HCT116 (cell line): ENCODE measurements around the gene CATSPERD. TPM values are rescaled to one million over a fixed set of nuclear protein-coding genes. Genes with fewer than 3 reads are reported as not detected.

Source experiments
- ATAC-seq: fragments of 200-7000 bp; cut with Tn5 transposase; 2 replicates; pipeline ENCODE4 v1.9.1; 2020; ENCODE audit warnings: mild to moderate bottlenecking, moderate library complexity
- BruUV-seq: library from RNA; stranded (reverse); fragments of 400-500 nt; replicated peaks from 2 replicates; lab custom pipeline; 2021; lab: Mats Ljungman, UMichigan
- CTCF ChIA-PET: fragments of 300-600 bp; sonication (Branson Sonifier 250); formaldehyde crosslinking; loops from one replicate; lab custom pipeline; 2021; ENCODE audit warnings: antibody characterized with exemption; lab: Charles Lee
- POLR2A ChIA-PET: fragments of 300-600, 350-600 bp; sonication (Branson Sonifier 250); formaldehyde crosslinking; loops from one replicate; lab custom pipeline; 2021; ENCODE audit warnings: antibody characterized with exemption; lab: Charles Lee
- RAD21 ChIA-PET, 2 experiments: fragments of 300-600 bp; sonication (Branson Sonifier 250); formaldehyde crosslinking; loops; one replicate each; lab custom pipeline; 2023; ENCODE audit warnings: low total read pairs in 2 of 2; ENCODE audit not compliant: uncharacterized antibody in 2 of 2, unreplicated experiment in 2 of 2, low non-redundant PET in 1 of 2; lab: Charles Lee
- DNase-seq: peaks from one replicate; pipeline ENCODE4 v3.0.0-alpha.2; 2010; ENCODE audit warnings: low read depth, low spot score
- H2AFZ ChIP-seq: fragments of 200-600 bp; shearing (Covaris generic), sonication (generic); 2 replicates; pipeline ENCODE4 v1.6.1; 2017; ENCODE audit warnings: low read depth, mixed run types, mixed read lengths, antibody characterized with exemption, low read length; ENCODE audit not compliant: poor library complexity, severe bottlenecking
- H3K27ac ChIP-seq: 2 replicates; pipeline ENCODE4 v1.5.1; 2012; ENCODE audit warnings: low read depth, low read length
- H3K27me3 ChIP-seq: fragments of 200-600 bp; sonication (generic); 2 replicates; pipeline ENCODE4 v1.6.1; 2016; ENCODE audit warnings: mixed run types, low read length, mixed read lengths; ENCODE audit not compliant: insufficient read depth
- H3K36me3 ChIP-seq, 2 experiments: fragments of 200-500 bp in 1 of 2; fragments of 200-600 bp in 1 of 2; sonication (Bioruptor generic) in 1 of 2; sonication (generic) in 1 of 2; 2 replicates each; pipeline versions ENCODE4 v1.5.1 to v1.6.1; 2014 to 2016; ENCODE audit warnings: low read length in 2 of 2, inconsistent platforms in 1 of 2, mixed read lengths in 1 of 2, mixed run types in 1 of 2; ENCODE audit not compliant: insufficient read depth in 2 of 2, control insufficient read depth in 1 of 2
- H3K4me1 ChIP-seq, 2 experiments: fragments of 200-600 bp in 1 of 2; sonication (generic) in 1 of 2; 2 replicates each; pipeline versions ENCODE4 v1.5.1 to v1.6.1; 2012 to 2017; ENCODE audit warnings: low read length in 2 of 2, inconsistent platforms in 1 of 2, mild to moderate bottlenecking in 1 of 2, mixed read lengths in 1 of 2, mixed run types in 1 of 2, moderate library complexity in 1 of 2; ENCODE audit not compliant: insufficient read depth in 2 of 2, control insufficient read depth in 1 of 2
- H3K4me2 ChIP-seq: fragments of 200-600 bp; sonication (generic); 2 replicates; pipeline ENCODE4 v1.6.1; 2017; ENCODE audit warnings: mixed run types, low read length, mixed read lengths
- H3K4me3 ChIP-seq, 2 experiments: fragments of 200-600 bp in 1 of 2; sonication (generic) in 1 of 2; replicated peaks in 1 of 2; 2 replicates each; pipeline ENCODE4 v1.5.1; 2011 to 2016; ENCODE audit warnings: low read length in 2 of 2, control low read depth in 1 of 2, low read depth in 1 of 2, mild to moderate bottlenecking in 1 of 2, mixed read lengths in 1 of 2, mixed run types in 1 of 2
- H3K79me2 ChIP-seq: fragments of 200-600 bp; sonication (generic); 2 replicates; pipeline ENCODE4 v1.6.1; 2017; ENCODE audit warnings: mild to moderate bottlenecking, mixed run types, low read length, moderate library complexity, mixed read lengths; ENCODE audit not compliant: insufficient read depth
- H3K9ac ChIP-seq: fragments of 200-600 bp; sonication (generic); 2 replicates; pipeline ENCODE4 v1.6.1; 2016; ENCODE audit warnings: low read length, mixed read lengths
- H3K9me2 ChIP-seq: fragments of 200-600 bp; sonication (generic), shearing (Covaris generic); 2 replicates; pipeline ENCODE4 v1.6.1; 2017; ENCODE audit warnings: mixed run types, mild to moderate bottlenecking, moderate library complexity; ENCODE audit not compliant: insufficient read depth
- H3K9me3 ChIP-seq, 2 experiments: fragments of 200-500 bp in 1 of 2; fragments of 200-600 bp in 1 of 2; sonication (Bioruptor generic) in 1 of 2; sonication (generic) in 1 of 2; 2 replicates each; pipeline ENCODE4 v1.6.1; 2014 to 2017; ENCODE audit warnings: low read length in 2 of 2, mixed read lengths in 2 of 2, inconsistent platforms in 1 of 2, low read depth in 1 of 2, mild to moderate bottlenecking in 1 of 2, mixed run types in 1 of 2, moderate library complexity in 1 of 2; ENCODE audit not compliant: control insufficient read depth in 1 of 2, insufficient read depth in 1 of 2
- H4K20me1 ChIP-seq: fragments of 200-600 bp; sonication (generic), shearing (Covaris generic); 2 replicates; pipeline ENCODE4 v1.6.1; 2017; ENCODE audit warnings: mixed run types, mild to moderate bottlenecking, moderate library complexity; ENCODE audit not compliant: insufficient read depth
- EZH2 ChIP-seq: fragments of 200-600 bp; sonication (generic); IDR thresholded peaks from 2 replicates; pipeline ENCODE4 v1.6.1; 2017; ENCODE audit warnings: antibody characterized with exemption, mixed run types
- EZH2phosphoT487 ChIP-seq: fragments of 200-600 bp; IDR thresholded peaks from 2 replicates; pipeline ENCODE4 v1.6.1; 2018; ENCODE audit warnings: antibody characterized with exemption, borderline replicate concordance
- POLR2A ChIP-seq: IDR thresholded peaks from 2 replicates; pipeline ENCODE4 v1.7.0; 2011; ENCODE audit warnings: borderline replicate concordance; ENCODE audit not compliant: insufficient read depth, insufficient read length; ENCODE audit errors: extremely low read depth
- POLR2AphosphoS5 ChIP-seq: IDR thresholded peaks from 2 replicates; pipeline ENCODE4 v1.6.1; 2011; ENCODE audit warnings: mild to moderate bottlenecking, low read depth, low read length, moderate library complexity
- SIN3A ChIP-seq: IDR thresholded peaks from 2 replicates; pipeline ENCODE4 v1.6.1; 2012; ENCODE audit warnings: low read depth
- SP1 ChIP-seq: IDR thresholded peaks from 2 replicates; pipeline ENCODE4 v1.6.1; 2012; ENCODE audit warnings: low read depth
- SRF ChIP-seq: IDR thresholded peaks from 2 replicates; pipeline ENCODE4 v1.6.1; 2012; ENCODE audit warnings: low read depth
- YY1 ChIP-seq: IDR thresholded peaks from 2 replicates; pipeline ENCODE4 v1.6.1; 2011; ENCODE audit warnings: low read length, low read depth, moderate library complexity, mild to moderate bottlenecking; ENCODE audit not compliant: insufficient replicate concordance; ENCODE audit errors: extremely low read depth
- ZNF274 ChIP-seq: fragments of 200-500 bp; sonication (Bioruptor generic); IDR thresholded peaks from 2 replicates; pipeline ENCODE4 v1.6.1; 2014; ENCODE audit warnings: mild to moderate bottlenecking, low read depth, low read length, inconsistent platforms
- intact Hi-C: fragments of 100-400 bp; cut with micrococcal nuclease; formaldehyde crosslinking; loops from 2 replicates; pipeline ENCODE4 v1.10.0; 2022
- total RNA-seq: library from RNA; stranded (reverse); gene quantifications from one replicate; pipeline ENCODE4 v1.2.1, GENCODE V29; 2021; ENCODE audit not compliant: unreplicated experiment
- TF ChIP-seq, protein P1 (sequence below), 3 experiments: fragments of 200-600 bp in 1 of 3; sonication (generic) in 1 of 3; IDR thresholded peaks in 2 of 3; conservative IDR thresholded peaks in 1 of 3; 2 replicates each; pipeline ENCODE4 v1.5.1; 2012 to 2017; ENCODE audit warnings: low read depth in 2 of 3, low read length in 2 of 3, antibody characterized with exemption in 1 of 3, borderline replicate concordance in 1 of 3, control low read depth in 1 of 3, mild to moderate bottlenecking in 1 of 3, mixed read lengths in 1 of 3, mixed run types in 1 of 3, moderate library complexity in 1 of 3; ENCODE audit not compliant: insufficient read depth in 1 of 3
- TF ChIP-seq, protein P2 (sequence below): IDR thresholded peaks from 2 replicates; pipeline ENCODE4 v1.6.1; 2012
- TF ChIP-seq, protein P3 (sequence below): IDR thresholded peaks from 2 replicates; pipeline ENCODE4 v1.6.1; 2011; ENCODE audit warnings: mild to moderate bottlenecking, low read length, moderate library complexity; ENCODE audit not compliant: insufficient replicate concordance; ENCODE audit errors: extremely low read depth
- TF ChIP-seq, protein P4 (sequence below): IDR thresholded peaks from 2 replicates; pipeline ENCODE4 v1.6.1; 2012; ENCODE audit warnings: low read depth
- TF ChIP-seq, protein P5 (sequence below): IDR thresholded peaks from 2 replicates; pipeline ENCODE4 v1.6.1; 2012

CATSPERD gene
- total RNA-seq, 1 experiment from 2014 or later = not detected

DNA sequence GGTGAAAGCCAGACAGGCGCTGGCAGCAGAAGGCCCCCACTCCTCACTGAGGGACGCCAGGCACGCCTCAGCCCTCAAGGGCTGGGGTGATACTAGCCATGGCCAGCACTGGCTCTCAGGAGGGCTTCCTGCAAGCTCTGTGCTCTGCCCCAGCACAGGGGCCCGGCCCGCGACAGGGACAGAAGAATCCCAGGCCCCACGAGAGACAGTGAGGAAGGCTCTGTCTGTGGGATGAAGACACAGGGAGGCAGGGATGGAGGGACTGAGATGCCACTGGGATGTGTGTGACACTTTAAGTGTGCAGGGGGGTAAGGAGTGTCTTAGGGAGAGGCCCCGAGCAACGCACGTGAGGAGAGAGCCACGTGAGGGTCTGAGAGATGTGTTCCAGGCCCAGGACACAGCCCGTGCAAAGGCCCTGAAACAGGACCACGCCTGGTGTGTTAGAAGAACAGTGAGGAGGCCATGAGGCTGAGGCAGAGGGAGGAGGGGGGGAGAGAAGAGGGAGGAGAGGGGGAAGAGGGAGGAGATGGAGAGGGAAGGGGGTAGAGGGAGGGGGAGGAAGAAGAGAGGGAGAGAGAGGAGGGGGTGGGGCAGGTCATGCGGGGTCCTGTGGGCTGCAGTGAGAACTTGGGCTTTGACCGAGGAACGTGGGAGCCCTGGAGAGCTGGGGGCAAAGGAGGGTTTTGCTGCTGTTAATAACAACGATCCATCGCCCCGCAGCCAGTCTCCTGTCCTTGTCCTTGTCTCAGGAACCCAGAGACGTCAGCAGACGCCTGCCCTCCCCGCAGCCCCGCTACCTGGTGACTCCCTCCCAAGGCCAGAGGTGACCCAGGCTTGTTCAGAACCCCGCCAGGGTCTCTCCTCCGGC lies 23.2 kb upstream of the CATSPERD start:
- no TSS peak for BruUV-seq
- ChIA-PET POLR2A (no interaction called here), RAD21 (no interaction called here), CTCF (no interaction called here)
- no peak for ATAC-seq
- H3K9me2 ChIP-seq = no peaks in the 10 kb centered on the region
- H3K36me3 ChIP-seq = peaks cover 20 to 54% of the 10 kb centered on the region in 2 experiments; a peak in 3 of 4 replicates
- H2AFZ ChIP-seq = no peak overlapping the region
- peak overlapping the region; percentile 31 for H3K27ac ChIP-seq
- TF ChIP-seq, protein P1, sequence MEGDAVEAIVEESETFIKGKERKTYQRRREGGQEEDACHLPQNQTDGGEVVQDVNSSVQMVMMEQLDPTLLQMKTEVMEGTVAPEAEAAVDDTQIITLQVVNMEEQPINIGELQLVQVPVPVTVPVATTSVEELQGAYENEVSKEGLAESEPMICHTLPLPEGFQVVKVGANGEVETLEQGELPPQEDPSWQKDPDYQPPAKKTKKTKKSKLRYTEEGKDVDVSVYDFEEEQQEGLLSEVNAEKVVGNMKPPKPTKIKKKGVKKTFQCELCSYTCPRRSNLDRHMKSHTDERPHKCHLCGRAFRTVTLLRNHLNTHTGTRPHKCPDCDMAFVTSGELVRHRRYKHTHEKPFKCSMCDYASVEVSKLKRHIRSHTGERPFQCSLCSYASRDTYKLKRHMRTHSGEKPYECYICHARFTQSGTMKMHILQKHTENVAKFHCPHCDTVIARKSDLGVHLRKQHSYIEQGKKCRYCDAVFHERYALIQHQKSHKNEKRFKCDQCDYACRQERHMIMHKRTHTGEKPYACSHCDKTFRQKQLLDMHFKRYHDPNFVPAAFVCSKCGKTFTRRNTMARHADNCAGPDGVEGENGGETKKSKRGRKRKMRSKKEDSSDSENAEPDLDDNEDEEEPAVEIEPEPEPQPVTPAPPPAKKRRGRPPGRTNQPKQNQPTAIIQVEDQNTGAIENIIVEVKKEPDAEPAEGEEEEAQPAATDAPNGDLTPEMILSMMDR (IDR thresholded peaks at IDR 0.05 in 2 of 3, conservative IDR thresholded peaks at IDR 0.05 in 1 of 3; ENCODE audit: borderline replicate concordance in 1 of 3, insufficient read depth in 1 of 3, low read depth in 2 of 3, low read length in 2 of 3) = no peak
- TF ChIP-seq SP1 (no peak), ZNF274 (no peak), POLR2AphosphoS5 (no peak; the same call in 1 of the 2 replicates), SRF (no peak), SIN3A (no peak; the same call in 1 of the 2 replicates), EZH2 (no peak), YY1 (no peak), POLR2A (no peak), EZH2phosphoT487 (no peak)
- TF ChIP-seq, protein P2, sequence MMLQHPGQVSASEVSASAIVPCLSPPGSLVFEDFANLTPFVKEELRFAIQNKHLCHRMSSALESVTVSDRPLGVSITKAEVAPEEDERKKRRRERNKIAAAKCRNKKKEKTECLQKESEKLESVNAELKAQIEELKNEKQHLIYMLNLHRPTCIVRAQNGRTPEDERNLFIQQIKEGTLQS = no peak
- TF ChIP-seq, protein P3, sequence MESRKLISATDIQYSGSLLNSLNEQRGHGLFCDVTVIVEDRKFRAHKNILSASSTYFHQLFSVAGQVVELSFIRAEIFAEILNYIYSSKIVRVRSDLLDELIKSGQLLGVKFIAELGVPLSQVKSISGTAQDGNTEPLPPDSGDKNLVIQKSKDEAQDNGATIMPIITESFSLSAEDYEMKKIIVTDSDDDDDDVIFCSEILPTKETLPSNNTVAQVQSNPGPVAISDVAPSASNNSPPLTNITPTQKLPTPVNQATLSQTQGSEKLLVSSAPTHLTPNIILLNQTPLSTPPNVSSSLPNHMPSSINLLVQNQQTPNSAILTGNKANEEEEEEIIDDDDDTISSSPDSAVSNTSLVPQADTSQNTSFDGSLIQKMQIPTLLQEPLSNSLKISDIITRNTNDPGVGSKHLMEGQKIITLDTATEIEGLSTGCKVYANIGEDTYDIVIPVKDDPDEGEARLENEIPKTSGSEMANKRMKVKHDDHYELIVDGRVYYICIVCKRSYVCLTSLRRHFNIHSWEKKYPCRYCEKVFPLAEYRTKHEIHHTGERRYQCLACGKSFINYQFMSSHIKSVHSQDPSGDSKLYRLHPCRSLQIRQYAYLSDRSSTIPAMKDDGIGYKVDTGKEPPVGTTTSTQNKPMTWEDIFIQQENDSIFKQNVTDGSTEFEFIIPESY = no peak
- TF ChIP-seq, protein P4, sequence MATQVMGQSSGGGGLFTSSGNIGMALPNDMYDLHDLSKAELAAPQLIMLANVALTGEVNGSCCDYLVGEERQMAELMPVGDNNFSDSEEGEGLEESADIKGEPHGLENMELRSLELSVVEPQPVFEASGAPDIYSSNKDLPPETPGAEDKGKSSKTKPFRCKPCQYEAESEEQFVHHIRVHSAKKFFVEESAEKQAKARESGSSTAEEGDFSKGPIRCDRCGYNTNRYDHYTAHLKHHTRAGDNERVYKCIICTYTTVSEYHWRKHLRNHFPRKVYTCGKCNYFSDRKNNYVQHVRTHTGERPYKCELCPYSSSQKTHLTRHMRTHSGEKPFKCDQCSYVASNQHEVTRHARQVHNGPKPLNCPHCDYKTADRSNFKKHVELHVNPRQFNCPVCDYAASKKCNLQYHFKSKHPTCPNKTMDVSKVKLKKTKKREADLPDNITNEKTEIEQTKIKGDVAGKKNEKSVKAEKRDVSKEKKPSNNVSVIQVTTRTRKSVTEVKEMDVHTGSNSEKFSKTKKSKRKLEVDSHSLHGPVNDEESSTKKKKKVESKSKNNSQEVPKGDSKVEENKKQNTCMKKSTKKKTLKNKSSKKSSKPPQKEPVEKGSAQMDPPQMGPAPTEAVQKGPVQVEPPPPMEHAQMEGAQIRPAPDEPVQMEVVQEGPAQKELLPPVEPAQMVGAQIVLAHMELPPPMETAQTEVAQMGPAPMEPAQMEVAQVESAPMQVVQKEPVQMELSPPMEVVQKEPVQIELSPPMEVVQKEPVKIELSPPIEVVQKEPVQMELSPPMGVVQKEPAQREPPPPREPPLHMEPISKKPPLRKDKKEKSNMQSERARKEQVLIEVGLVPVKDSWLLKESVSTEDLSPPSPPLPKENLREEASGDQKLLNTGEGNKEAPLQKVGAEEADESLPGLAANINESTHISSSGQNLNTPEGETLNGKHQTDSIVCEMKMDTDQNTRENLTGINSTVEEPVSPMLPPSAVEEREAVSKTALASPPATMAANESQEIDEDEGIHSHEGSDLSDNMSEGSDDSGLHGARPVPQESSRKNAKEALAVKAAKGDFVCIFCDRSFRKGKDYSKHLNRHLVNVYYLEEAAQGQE = no peak
- TF ChIP-seq, protein P5, sequence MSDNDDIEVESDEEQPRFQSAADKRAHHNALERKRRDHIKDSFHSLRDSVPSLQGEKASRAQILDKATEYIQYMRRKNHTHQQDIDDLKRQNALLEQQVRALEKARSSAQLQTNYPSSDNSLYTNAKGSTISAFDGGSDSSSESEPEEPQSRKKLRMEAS = no peak
- no peaks in the 10 kb centered on the region for H3K9me3 ChIP-seq
- DNase-seq = no peak
- H3K79me2 ChIP-seq = peaks cover 39% of the 10 kb centered on the region
- H3K4me2 ChIP-seq = no peak overlapping the region
- H3K4me3 ChIP-seq = no peak overlapping the region
- H4K20me1 ChIP-seq = peaks cover 9% of the 10 kb centered on the region; the same call in 1 of the 2 replicates
- H3K9ac ChIP-seq = no peak overlapping the region
- peaks cover 0 to 12% of the 10 kb centered on the region in 2 experiments; a peak in 2 of 4 replicates for H3K4me1 ChIP-seq
- H3K27me3 ChIP-seq = no peaks in the 10 kb centered on the region
- intact Hi-C loops = no loop called here
